COLO668 (cell line): ENCODE results near the gene CGN.
A peak's percentile ranks its signal among the peaks of the same experiment; 100 is the strongest.

Source experiments
- DNase-seq: peaks from one replicate; lab custom pipeline; 2025; ENCODE audit not compliant: unreplicated experiment; lab: John Stamatoyannopoulos, UW

CGN gene

GRCh38 chr1:151501474-151501873 lies 9.7 kb upstream of the CGN start:
- no peak for DNase-seq

- no peak for DNase-seq
These were observed 9.0 kb upstream of the CGN start for GRCh38 chr1:151502035-151502700.

- no peak for DNase-seq
These were observed 8.1 kb upstream of the CGN start for GRCh38 chr1:151502859-151503780.

GRCh38 chr1:151504252-151504651 lies 6.9 kb upstream of the CGN start:
- no peak for DNase-seq

GRCh38 chr1:151504759-151505158 lies 6.4 kb upstream of the CGN start:
- DNase-seq = no peak

GRCh38 chr1:151508833-151509232 lies 2.4 kb upstream of the CGN start:
- no peak for DNase-seq

- no peak for DNase-seq
These were observed 1.7 kb upstream of the CGN start for GRCh38 chr1:151509350-151510019.

GRCh38 chr1:151510020-151510405 lies 1.2 kb upstream of the CGN start:
- DNase-seq = peak; percentile 19

- DNase-seq = no peak
These were observed 602 bp upstream of the CGN start for GRCh38 chr1:151510614-151510956.

- DNase-seq = peak; percentile 70
These were observed 539 bp downstream of the CGN start for GRCh38 chr1:151511636-151512215.

GRCh38 chr1:151512326-151512725 lies 1.1 kb downstream of the CGN start:
- DNase-seq = peak; percentile 27

- DNase-seq = peak; percentile 89
These were observed 1.8 kb downstream of the CGN start for GRCh38 chr1:151512801-151513625.

- DNase-seq = peak; percentile 97
These were observed 2.5 kb downstream of the CGN start for GRCh38 chr1:151513626-151514121.

- DNase-seq = peak; percentile 35
These were observed 3.2 kb downstream of the CGN start for GRCh38 chr1:151514366-151514765.

GRCh38 chr1:151515265-151515664 lies 4.1 kb downstream of the CGN start:
- no peak for DNase-seq

GRCh38 chr1:151516031-151516511 lies 4.9 kb downstream of the CGN start:
- no peak for DNase-seq

GRCh38 chr1:151518431-151518830 lies 7.2 kb downstream of the CGN start:
- no peak for DNase-seq

GRCh38 chr1:151518936-151519335 lies 7.7 kb downstream of the CGN start:
- DNase-seq = no peak

GRCh38 chr1:151519667-151520066 lies 8.5 kb downstream of the CGN start:
- no peak for DNase-seq

GRCh38 chr1:151520359-151520758 lies 9.2 kb downstream of the CGN start:
- no peak for DNase-seq
